Mesenchymal stem cell (in vitro differentiated cells and primary cell): ENCODE data around the gene DPP6.

ENCODE experiments used
- DNase-seq: peaks from one replicate; pipeline ENCODE4 v3.0.0-alpha.2; 2013
- H2AFZ ChIP-seq: one replicate; pipeline ENCODE4 v1.6.1; 2013; ENCODE audit warnings: low read depth, mild to moderate bottlenecking, control low read depth, inconsistent platforms, low read length, moderate library complexity
- H2AK5ac ChIP-seq: 2 replicates; pipeline ENCODE4 v1.6.1; 2013; ENCODE audit warnings: low read length, moderate library complexity, mild to moderate bottlenecking, inconsistent platforms; ENCODE audit not compliant: severe bottlenecking
- H2BK120ac ChIP-seq: one replicate; pipeline ENCODE4 v1.6.1; 2013; ENCODE audit warnings: low read depth, mild to moderate bottlenecking, inconsistent platforms, low read length, moderate library complexity
- H2BK12ac ChIP-seq, 2 experiments: one replicate each; pipeline ENCODE4 v1.6.1; 2013; ENCODE audit warnings: inconsistent platforms in 2 of 2, low read length in 2 of 2, mild to moderate bottlenecking in 2 of 2, moderate library complexity in 2 of 2, control low read depth in 1 of 2
- H2BK15ac ChIP-seq: one replicate; pipeline ENCODE4 v1.6.1; 2013; ENCODE audit warnings: mild to moderate bottlenecking, low read depth, inconsistent platforms; ENCODE audit not compliant: poor library complexity, severe bottlenecking
- H2BK5ac ChIP-seq: 2 replicates; pipeline ENCODE4 v1.6.1; 2013; ENCODE audit warnings: low read depth, mild to moderate bottlenecking, low read length, control low read depth, inconsistent platforms; ENCODE audit not compliant: poor library complexity, severe bottlenecking
- H3K14ac ChIP-seq, 2 experiments: one replicate each; pipeline ENCODE4 v1.6.1; 2013; ENCODE audit warnings: inconsistent platforms in 2 of 2, low read length in 2 of 2, control low read depth in 1 of 2, mild to moderate bottlenecking in 1 of 2, moderate library complexity in 1 of 2
- H3K18ac ChIP-seq, 2 experiments: one replicate each; pipeline ENCODE4 v1.6.1; 2013; ENCODE audit warnings: inconsistent platforms in 2 of 2, low read length in 2 of 2, control low read depth in 1 of 2, low read depth in 1 of 2, mild to moderate bottlenecking in 1 of 2
- H3K23ac ChIP-seq, 2 experiments: one replicate each; pipeline ENCODE4 v1.6.1; 2013; ENCODE audit warnings: inconsistent platforms in 2 of 2, low read length in 2 of 2, mild to moderate bottlenecking in 2 of 2, moderate library complexity in 2 of 2, control low read depth in 1 of 2
- H3K27ac ChIP-seq: 2 replicates; pipeline ENCODE4 v1.5.1; 2013; ENCODE audit warnings: mild to moderate bottlenecking, moderate library complexity, low read length, control low read depth, inconsistent platforms; ENCODE audit not compliant: poor library complexity, severe bottlenecking
- H3K27me3 ChIP-seq, 2 experiments: 2 replicates each; pipeline versions ENCODE4 v1.6.1 to v1.7.0; 2013; ENCODE audit warnings: low read length in 2 of 2, mild to moderate bottlenecking in 2 of 2, moderate library complexity in 2 of 2, control low read depth in 1 of 2, inconsistent platforms in 1 of 2; ENCODE audit not compliant: control insufficient read depth in 1 of 2, insufficient read depth in 1 of 2
- H3K36me3 ChIP-seq, 2 experiments: 2 replicates each; pipeline versions ENCODE4 v1.6.1 to v1.7.0; 2013; ENCODE audit warnings: low read length in 2 of 2, control low read depth in 1 of 2, inconsistent platforms in 1 of 2, low read depth in 1 of 2, mild to moderate bottlenecking in 1 of 2; ENCODE audit not compliant: insufficient read depth in 2 of 2, control insufficient read depth in 1 of 2
- H3K4ac ChIP-seq, 2 experiments: one replicate each; pipeline ENCODE4 v1.6.1; 2013; ENCODE audit warnings: inconsistent platforms in 2 of 2, low read length in 2 of 2, mild to moderate bottlenecking in 2 of 2, moderate library complexity in 2 of 2, control low read depth in 1 of 2, low read depth in 1 of 2
- H3K4me1 ChIP-seq: 2 replicates; pipeline ENCODE4 v1.6.1; 2013; ENCODE audit warnings: low read depth, low read length, control low read depth; ENCODE audit not compliant: control insufficient read depth, insufficient read depth
- H3K4me2 ChIP-seq: 2 replicates; pipeline ENCODE4 v1.6.1; 2013; ENCODE audit warnings: low read length, mild to moderate bottlenecking, inconsistent platforms; ENCODE audit not compliant: poor library complexity, severe bottlenecking
- H3K4me3 ChIP-seq, 2 experiments: 2 replicates each; pipeline versions ENCODE4 v1.5.1 to v1.7.0; 2013; ENCODE audit warnings: low read length in 2 of 2, mild to moderate bottlenecking in 2 of 2, control low read depth in 1 of 2, low read depth in 1 of 2; ENCODE audit not compliant: insufficient read depth in 1 of 2
- H3K79me1 ChIP-seq: replicated peaks from 2 replicates; pipeline ENCODE4 v1.6.1; 2013; ENCODE audit warnings: mild to moderate bottlenecking, control low read depth, low read length, inconsistent platforms; ENCODE audit not compliant: poor library complexity, severe bottlenecking
- H3K9ac ChIP-seq: 2 replicates; pipeline ENCODE4 v1.7.0; 2013; ENCODE audit warnings: mild to moderate bottlenecking, low read length, moderate library complexity
- H3K9me3 ChIP-seq: 2 replicates; pipeline ENCODE4 v1.7.0; 2013; ENCODE audit warnings: mild to moderate bottlenecking, low read length; ENCODE audit not compliant: control insufficient read depth
- H4K8ac ChIP-seq: one replicate; pipeline ENCODE4 v1.6.1; 2013; ENCODE audit warnings: inconsistent platforms, mild to moderate bottlenecking, low read length, moderate library complexity
- H4K91ac ChIP-seq: one replicate; pipeline ENCODE4 v1.6.1; 2013; ENCODE audit warnings: mild to moderate bottlenecking, low read length, inconsistent platforms
- WGBS: methylation state at CpG from one replicate; pipeline ENCODE4 v1.1.7; 2013; ENCODE audit warnings: mixed read lengths; 5-methylcytosine and 5-hydroxymethylcytosine counted together

DPP6 gene

GRCh38 chr7:154903083-154903731 lies 851.0 kb downstream of the DPP6 start:
- H3K14ac ChIP-seq = no peak overlapping the region
- no peaks in the 10 kb centered on the region for H3K79me1 ChIP-seq
- no peak overlapping the region for H2AK5ac ChIP-seq
- no peak overlapping the region for H4K8ac ChIP-seq
- DNase-seq = no peak
- H3K4me1 ChIP-seq = no peaks in the 10 kb centered on the region
- H4K91ac ChIP-seq = no peak overlapping the region
- H3K9ac ChIP-seq = no peak overlapping the region
- no peak overlapping the region for H3K4me3 ChIP-seq
- no peak overlapping the region for H2BK15ac ChIP-seq
- no peak overlapping the region for H3K27ac ChIP-seq
- H3K18ac ChIP-seq = no peak overlapping the region
- no peak overlapping the region for H2BK5ac ChIP-seq
- H2BK120ac ChIP-seq = no peak overlapping the region
- H2AFZ ChIP-seq = no peak overlapping the region
- no peaks in the 10 kb centered on the region for H3K9me3 ChIP-seq
- H3K23ac ChIP-seq = no peak overlapping the region
- 72% methylated on average over 14 of the region's 14 CpGs for WGBS
- no peaks in the 10 kb centered on the region for H3K27me3 ChIP-seq
- no peak overlapping the region for H2BK12ac ChIP-seq
- H3K4me2 ChIP-seq = no peak overlapping the region
- no peak overlapping the region for H3K4ac ChIP-seq
- H3K36me3 ChIP-seq = no peaks in the 10 kb centered on the region

GRCh38 chr7:154905146-154905545 lies 852.9 kb downstream of the DPP6 start:
- 87% methylated on average over 8 of the region's 8 CpGs for WGBS
- Histone ChIP-seq H3K14ac (no peak overlapping the region), H3K4me2 (no peak overlapping the region), H3K4me3 (no peak overlapping the region), H2BK12ac (no peak overlapping the region), H3K27ac (no peak overlapping the region), H3K27me3 (peaks cover 0 to 2% of the 10 kb centered on the region in 2 experiments), H3K23ac (no peak overlapping the region), H2BK120ac (no peak overlapping the region), H3K79me1 (no peaks in the 10 kb centered on the region), H4K91ac (no peak overlapping the region), H4K8ac (no peak overlapping the region), H3K9me3 (no peaks in the 10 kb centered on the region), H3K9ac (no peak overlapping the region), H3K4ac (no peak overlapping the region), H2BK15ac (no peak overlapping the region), H3K4me1 (no peaks in the 10 kb centered on the region), H2AK5ac (no peak overlapping the region), H3K18ac (no peak overlapping the region), H2AFZ (no peak overlapping the region), H3K36me3 (no peaks in the 10 kb centered on the region), H2BK5ac (no peak overlapping the region)
- DNase-seq = no peak

- Histone ChIP-seq H3K36me3 (no peaks in the 10 kb centered on the region), H3K27ac (no peak overlapping the region), H4K91ac (no peak overlapping the region), H2BK120ac (no peak overlapping the region), H3K18ac (no peak overlapping the region), H3K4me2 (no peak overlapping the region), H2AK5ac (no peak overlapping the region), H3K4me1 (no peaks in the 10 kb centered on the region), H3K9me3 (no peaks in the 10 kb centered on the region), H3K27me3 (peaks cover 0 to 3% of the 10 kb centered on the region in 2 experiments), H2BK5ac (no peak overlapping the region), H3K4me3 (no peak overlapping the region), H3K79me1 (no peaks in the 10 kb centered on the region), H2BK12ac (no peak overlapping the region), H3K23ac (no peak overlapping the region), H4K8ac (no peak overlapping the region), H2BK15ac (no peak overlapping the region), H3K4ac (no peak overlapping the region), H2AFZ (no peak overlapping the region), H3K14ac (no peak overlapping the region), H3K9ac (no peak overlapping the region)
- no peak for DNase-seq
- WGBS = 84% methylated on average over 6 of the region's 8 CpGs
Observed at GRCh38 chr7:154905615-154906014, 853.4 kb downstream of the DPP6 start.

GRCh38 chr7:154906201-154906600 lies 854.0 kb downstream of the DPP6 start:
- DNase-seq = no peak
- Histone ChIP-seq H3K4me2 (no peak overlapping the region), H3K14ac (no peak overlapping the region), H3K4me1 (no peaks in the 10 kb centered on the region), H2BK15ac (no peak overlapping the region), H3K27me3 (peaks cover 0 to 3% of the 10 kb centered on the region in 2 experiments), H3K79me1 (no peaks in the 10 kb centered on the region), H3K4me3 (no peak overlapping the region), H2BK5ac (no peak overlapping the region), H4K91ac (no peak overlapping the region), H4K8ac (no peak overlapping the region), H3K36me3 (no peaks in the 10 kb centered on the region), H2BK120ac (no peak overlapping the region), H3K9me3 (no peaks in the 10 kb centered on the region), H3K9ac (no peak overlapping the region), H3K18ac (no peak overlapping the region), H2AFZ (no peak overlapping the region), H3K4ac (no peak overlapping the region), H2AK5ac (no peak overlapping the region), H2BK12ac (no peak overlapping the region), H3K23ac (no peak overlapping the region), H3K27ac (no peak overlapping the region)
- WGBS = 100% methylated on average over 2 of the region's 7 CpGs
